Measurements from ENCODE around the gene MIPOL1. TPM values are rescaled to one million over a fixed set of nuclear protein-coding genes. Genes with fewer than 3 reads are reported as not detected.

The MIPOL1 gene
- total and polyA plus RNA-seq, 7 experiments from 2014 or later, result 0.12 to 0.69 (median 0.27) TPM; not detected in 4

DNA sequence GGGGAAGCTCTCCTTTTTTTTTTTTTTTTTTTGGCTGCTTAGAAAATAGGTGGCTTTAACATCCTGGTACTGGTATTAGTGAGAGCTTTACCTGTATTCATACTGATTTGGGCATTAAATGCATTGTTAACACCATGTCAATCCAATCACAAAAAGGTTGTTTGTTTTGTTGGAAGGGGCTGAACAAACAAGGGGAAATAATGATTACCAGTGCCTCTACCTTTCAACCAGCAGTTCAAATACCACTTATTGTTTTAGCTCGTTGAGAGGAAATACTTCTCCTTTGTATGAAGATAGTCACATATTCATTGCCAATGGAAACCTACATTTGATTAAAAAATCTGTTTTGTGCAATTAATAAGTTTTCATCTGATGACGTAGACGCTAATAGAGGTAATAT is 72.9 kb downstream of the MIPOL1 start:
- no peak overlapping the region for H3K4me3 ChIP-seq (ENCODE audit: low read length)
- H3K27me3 Mint-ChIP-seq, result peaks cover 0 to 4% (median 0%) of the 10 kb centered on the region in 5 donors
- H3K36me3 Mint-ChIP-seq, result no peaks in the 10 kb centered on the region
- no peaks in the 10 kb centered on the region for H3K4me1 Mint-ChIP-seq
- no peak for ATAC-seq
- no peak for DNase-seq
- H3K4me3 Mint-ChIP-seq, result no peak overlapping the region
- H3K9me3 ChIP-seq (ENCODE audit: control insufficient read depth in 2 of 3, low read length in 3 of 3), result no peaks in the 10 kb centered on the region
- no peaks in the 10 kb centered on the region for H3K36me3 ChIP-seq (ENCODE audit: control insufficient read depth in 2 of 3, insufficient read depth in 3 of 3, low read length in 3 of 3)
- intact Hi-C loops (cut with micrococcal nuclease), result no loop called here
- CTCF ChIA-PET, result no interaction called here
- no peaks in the 10 kb centered on the region for H3K4me1 ChIP-seq (ENCODE audit: control insufficient read depth in 2 of 2, insufficient read depth in 2 of 2, low read length in 2 of 2)
- H3K27ac Mint-ChIP-seq, result no peak overlapping the region
- POLR2A ChIA-PET, result no interaction called here
- peaks cover 0 to 5% (median 0%) of the 10 kb centered on the region in 11 donors for H3K9me3 Mint-ChIP-seq
- no peaks in the 10 kb centered on the region for H3K27me3 ChIP-seq (ENCODE audit: control insufficient read depth in 2 of 2, insufficient read depth in 2 of 2, low read length in 2 of 2)
- H3K27ac ChIP-seq (ENCODE audit: low read depth, low read length), result no peak overlapping the region

GRCh38 chr14:37272569-37272968 is 74.8 kb downstream of the MIPOL1 start:
- H3K27ac ChIP-seq (ENCODE audit: low read depth, low read length), result no peak overlapping the region
- POLR2A ChIA-PET, result no interaction called here
- intact Hi-C loops (cut with micrococcal nuclease), result no loop called here
- no peak overlapping the region for H3K27ac Mint-ChIP-seq
- H3K9me3 ChIP-seq (ENCODE audit: control insufficient read depth in 2 of 3, low read length in 3 of 3), result no peaks in the 10 kb centered on the region
- no peaks in the 10 kb centered on the region for H3K27me3 Mint-ChIP-seq
- CTCF ChIA-PET, result no interaction called here
- ATAC-seq, result no peak
- no peak for DNase-seq
- H3K9me3 Mint-ChIP-seq, result peaks cover 0 to 2% (median 0%) of the 10 kb centered on the region in 11 donors
- no peak overlapping the region for H3K4me3 ChIP-seq (ENCODE audit: low read length)
- no peaks in the 10 kb centered on the region for H3K36me3 Mint-ChIP-seq
- H3K4me1 ChIP-seq (ENCODE audit: control insufficient read depth in 2 of 2, insufficient read depth in 2 of 2, low read length in 2 of 2), result no peaks in the 10 kb centered on the region
- H3K4me3 Mint-ChIP-seq, result no peak overlapping the region
- H3K4me1 Mint-ChIP-seq, result no peaks in the 10 kb centered on the region
- H3K36me3 ChIP-seq (ENCODE audit: control insufficient read depth in 2 of 3, insufficient read depth in 3 of 3, low read length in 3 of 3), result no peaks in the 10 kb centered on the region
- H3K27me3 ChIP-seq (ENCODE audit: control insufficient read depth in 2 of 2, insufficient read depth in 2 of 2, low read length in 2 of 2), result no peaks in the 10 kb centered on the region

- Mint-ChIP-seq H3K27me3 (no peaks in the 10 kb centered on the region), H3K36me3 (no peaks in the 10 kb centered on the region), H3K4me3 (no peak overlapping the region), H3K27ac (no peak overlapping the region), H3K4me1 (no peaks in the 10 kb centered on the region), H3K9me3 (peaks cover 0 to 2% (median 0%) of the 10 kb centered on the region in 11 donors)
- ChIA-PET POLR2A (no interaction called here), CTCF (no interaction called here)
- no peak overlapping the region for H3K27ac ChIP-seq (ENCODE audit: low read depth, low read length)
- H3K4me3 ChIP-seq (ENCODE audit: low read length), result no peak overlapping the region
- H3K27me3 ChIP-seq (ENCODE audit: control insufficient read depth in 2 of 2, insufficient read depth in 2 of 2, low read length in 2 of 2), result no peaks in the 10 kb centered on the region
- DNase-seq (no peak), ATAC-seq (no peak)
- intact Hi-C loops (cut with micrococcal nuclease), result no loop called here
- no peaks in the 10 kb centered on the region for H3K36me3 ChIP-seq (ENCODE audit: control insufficient read depth in 2 of 3, insufficient read depth in 3 of 3, low read length in 3 of 3)
- no peaks in the 10 kb centered on the region for H3K9me3 ChIP-seq (ENCODE audit: control insufficient read depth in 2 of 3, low read length in 3 of 3)
- H3K4me1 ChIP-seq (ENCODE audit: control insufficient read depth in 2 of 2, insufficient read depth in 2 of 2, low read length in 2 of 2), result no peaks in the 10 kb centered on the region
Observed at GRCh38 chr14:37274652-37275051, 76.9 kb downstream of the MIPOL1 start.

GRCh38 chr14:37275963-37276362 is 78.2 kb downstream of the MIPOL1 start:
- Histone ChIP-seq H3K4me1 (ENCODE audit: control insufficient read depth in 2 of 2, insufficient read depth in 2 of 2, low read length in 2 of 2) (no peaks in the 10 kb centered on the region), H3K9me3 (ENCODE audit: control insufficient read depth in 2 of 3, low read length in 3 of 3) (no peaks in the 10 kb centered on the region), H3K4me3 (ENCODE audit: low read length) (no peak overlapping the region), H3K27ac (ENCODE audit: low read depth, low read length) (no peak overlapping the region), H3K36me3 (ENCODE audit: control insufficient read depth in 2 of 3, insufficient read depth in 3 of 3, low read length in 3 of 3) (no peaks in the 10 kb centered on the region), H3K27me3 (ENCODE audit: control insufficient read depth in 2 of 2, insufficient read depth in 2 of 2, low read length in 2 of 2) (no peaks in the 10 kb centered on the region)
- no peaks in the 10 kb centered on the region for H3K36me3 Mint-ChIP-seq
- intact Hi-C loops (cut with micrococcal nuclease), result no loop called here
- ATAC-seq, result no peak
- no peaks in the 10 kb centered on the region for H3K4me1 Mint-ChIP-seq
- ChIA-PET CTCF (interaction anchor here (0.6 kb wide), 1 partner anchor 211 kb away, joined by 3 read pairs; no protein-coding TSS in a partner anchor), POLR2A (no interaction called here)
- DNase-seq, result no peak
- no peak overlapping the region for H3K27ac Mint-ChIP-seq
- peaks cover 0 to 7% (median 0%) of the 10 kb centered on the region in 11 donors for H3K9me3 Mint-ChIP-seq
- no peaks in the 10 kb centered on the region for H3K27me3 Mint-ChIP-seq
- H3K4me3 Mint-ChIP-seq, result no peak overlapping the region

GRCh38 chr14:37278636-37279538 is 81.2 kb downstream of the MIPOL1 start:
- Histone ChIP-seq H3K9me3 (ENCODE audit: control insufficient read depth in 2 of 3, low read length in 3 of 3) (no peaks in the 10 kb centered on the region), H3K27me3 (ENCODE audit: control insufficient read depth in 2 of 2, insufficient read depth in 2 of 2, low read length in 2 of 2) (no peaks in the 10 kb centered on the region), H3K36me3 (ENCODE audit: control insufficient read depth in 2 of 3, insufficient read depth in 3 of 3, low read length in 3 of 3) (no peaks in the 10 kb centered on the region), H3K4me3 (ENCODE audit: low read length) (no peak overlapping the region), H3K4me1 (ENCODE audit: control insufficient read depth in 2 of 2, insufficient read depth in 2 of 2, low read length in 2 of 2) (no peaks in the 10 kb centered on the region), H3K27ac (ENCODE audit: low read depth, low read length) (no peak overlapping the region)
- H3K27ac Mint-ChIP-seq, result no peak overlapping the region
- H3K36me3 Mint-ChIP-seq, result no peaks in the 10 kb centered on the region
- ChIA-PET POLR2A (no interaction called here), CTCF (no interaction called here)
- H3K9me3 Mint-ChIP-seq, result peaks cover 0 to 7% (median 0%) of the 10 kb centered on the region in 11 donors
- DNase-seq, result no peak
- H3K4me3 Mint-ChIP-seq, result no peak overlapping the region
- no peaks in the 10 kb centered on the region for H3K4me1 Mint-ChIP-seq
- no peak for ATAC-seq
- H3K27me3 Mint-ChIP-seq, result no peaks in the 10 kb centered on the region
- intact Hi-C loops (cut with micrococcal nuclease), result no loop called here

DNA sequence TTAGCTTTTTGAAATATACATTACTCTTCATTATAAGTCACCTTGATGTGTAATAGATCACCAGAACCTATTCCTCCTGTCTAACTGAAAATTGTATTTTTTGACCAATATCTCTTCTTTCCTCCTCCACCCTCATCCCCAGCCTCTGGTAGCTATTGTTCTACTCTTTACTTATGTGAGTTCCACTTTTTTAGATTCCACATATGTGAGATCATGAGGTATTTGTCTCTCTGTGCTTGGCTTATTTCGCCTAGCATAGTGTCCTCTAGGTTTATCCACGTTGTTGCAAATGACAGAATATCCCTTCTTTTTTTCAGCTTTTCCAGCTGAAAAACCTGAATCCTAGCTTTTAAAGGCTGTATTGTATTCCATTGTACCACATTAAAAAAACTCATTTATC is 82.1 kb downstream of the MIPOL1 start:
- Histone ChIP-seq H3K27ac (ENCODE audit: low read depth, low read length) (no peak overlapping the region), H3K36me3 (ENCODE audit: control insufficient read depth in 2 of 3, insufficient read depth in 3 of 3, low read length in 3 of 3) (no peaks in the 10 kb centered on the region), H3K4me3 (ENCODE audit: low read length) (no peak overlapping the region), H3K27me3 (ENCODE audit: control insufficient read depth in 2 of 2, insufficient read depth in 2 of 2, low read length in 2 of 2) (no peaks in the 10 kb centered on the region), H3K9me3 (ENCODE audit: control insufficient read depth in 2 of 3, low read length in 3 of 3) (no peaks in the 10 kb centered on the region), H3K4me1 (ENCODE audit: control insufficient read depth in 2 of 2, insufficient read depth in 2 of 2, low read length in 2 of 2) (no peaks in the 10 kb centered on the region)
- DNase-seq (no peak), ATAC-seq (no peak)
- H3K9me3 Mint-ChIP-seq, result peaks cover 0 to 7% (median 0%) of the 10 kb centered on the region in 11 donors
- H3K4me3 Mint-ChIP-seq, result no peak overlapping the region
- ChIA-PET CTCF (no interaction called here), POLR2A (no interaction called here)
- no peaks in the 10 kb centered on the region for H3K4me1 Mint-ChIP-seq
- intact Hi-C loops (cut with micrococcal nuclease), result no loop called here
- no peak overlapping the region for H3K27ac Mint-ChIP-seq
- no peaks in the 10 kb centered on the region for H3K36me3 Mint-ChIP-seq
- no peaks in the 10 kb centered on the region for H3K27me3 Mint-ChIP-seq

DNA sequence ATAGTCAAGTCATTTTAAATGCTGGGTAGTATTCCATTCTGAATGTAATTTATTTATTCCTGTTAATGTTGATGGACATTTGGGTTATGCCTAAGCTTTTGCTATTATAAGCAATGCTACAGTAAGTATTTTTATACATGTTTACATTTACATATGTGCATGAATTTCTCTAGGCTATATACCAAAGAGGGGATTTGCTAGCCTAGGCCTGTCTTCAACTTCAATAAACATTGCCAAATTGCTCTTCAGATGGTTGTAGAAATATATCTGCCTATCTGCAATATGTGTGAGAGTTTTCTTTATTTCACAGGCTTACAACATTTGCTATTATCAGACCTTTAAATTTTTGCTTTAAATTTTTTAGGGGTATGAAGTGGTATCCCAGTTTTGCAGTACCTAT is 87.0 kb downstream of the MIPOL1 start:
- Mint-ChIP-seq H3K4me1 (no peaks in the 10 kb centered on the region), H3K27me3 (no peaks in the 10 kb centered on the region), H3K36me3 (no peaks in the 10 kb centered on the region), H3K27ac (no peak overlapping the region), H3K9me3 (peaks cover 0 to 6% (median 3%) of the 10 kb centered on the region in 11 donors), H3K4me3 (no peak overlapping the region)
- ChIA-PET CTCF (no interaction called here), POLR2A (no interaction called here)
- no peak for DNase-seq
- ATAC-seq, result no peak
- no peaks in the 10 kb centered on the region for H3K36me3 ChIP-seq (ENCODE audit: control insufficient read depth in 2 of 3, insufficient read depth in 3 of 3, low read length in 3 of 3)
- H3K27ac ChIP-seq (ENCODE audit: low read depth, low read length), result no peak overlapping the region
- no peak overlapping the region for H3K4me3 ChIP-seq (ENCODE audit: low read length)
- intact Hi-C loops (cut with micrococcal nuclease), result no loop called here
- no peaks in the 10 kb centered on the region for H3K9me3 ChIP-seq (ENCODE audit: control insufficient read depth in 2 of 3, low read length in 3 of 3)
- no peaks in the 10 kb centered on the region for H3K27me3 ChIP-seq (ENCODE audit: control insufficient read depth in 2 of 2, insufficient read depth in 2 of 2, low read length in 2 of 2)
- no peaks in the 10 kb centered on the region for H3K4me1 ChIP-seq (ENCODE audit: control insufficient read depth in 2 of 2, insufficient read depth in 2 of 2, low read length in 2 of 2)
